Ovary (tissue), 9 donors: ENCODE results near the gene REXO2. TPM values are rescaled to one million over a fixed set of nuclear protein-coding genes. Genes with fewer than 3 reads are reported as not detected.

Experiments used
- DNase-seq, 5 donors: peaks; one replicate each; pipeline ENCODE4 v3.0.0-alpha.2; 2019 to 2020
- H3K27ac ChIP-seq, 2 donors: fragments of 200-600 bp; one replicate each; pipeline versions ENCODE4 v1.5.1 to v1.8.0; 2019 to 2022
- H3K27me3 ChIP-seq: fragments of 200-600 bp; one replicate; pipeline ENCODE4 v1.8.0; 2022
- H3K36me3 ChIP-seq: fragments of 200-600 bp; sonication (generic); one replicate; pipeline ENCODE4 v1.5.1; 2019
- H3K4me1 ChIP-seq: one replicate; pipeline ENCODE4 v1.8.1; 2013; ENCODE audit warnings: mild to moderate bottlenecking, moderate library complexity; ENCODE audit not compliant: insufficient read depth
- H3K4me3 ChIP-seq: fragments of 200-600 bp; sonication (generic); one replicate; pipeline ENCODE4 v1.5.1; 2017
- H3K9me3 ChIP-seq, 2 donors: fragments of 200-600 bp in 1 of 2; sonication (generic) in 1 of 2; one replicate each; pipeline versions ENCODE4 v1.5.1 to v1.8.1; 2013 to 2019; ENCODE audit warnings: mild to moderate bottlenecking in 1 of 2, moderate library complexity in 1 of 2
- CTCF ChIP-seq, 3 donors: fragments of 450-650 bp in 2 of 3; fragments of 200-600 bp in 1 of 3; IDR thresholded peaks; one replicate each; pipeline versions ENCODE4 v1.5.1 to v1.8.0; 2016 to 2022; ENCODE audit warnings: antibody characterized with exemption in 3 of 3, mild to moderate bottlenecking in 1 of 3
- EP300 ChIP-seq: sonication (generic); formaldehyde crosslinking; IDR thresholded peaks from one replicate; pipeline ENCODE4 v1.6.1; 2017; ENCODE audit warnings: antibody characterized with exemption
- POLR2A ChIP-seq: fragments of 450-650 bp; IDR thresholded peaks from one replicate; pipeline ENCODE4 v1.6.1; 2017; ENCODE audit warnings: antibody characterized with exemption, mild to moderate bottlenecking, moderate library complexity
- WGBS, 3 donors: extraction: QIAGEN DNeasy Blood & Tissue Kit in 1 of 3; methylation state at CpG; one replicate each; pipeline versions ENCODE4 v1.1.5 to v1.1.7; 2013 to 2017; 5-methylcytosine and 5-hydroxymethylcytosine counted together
- intact Hi-C, 4 donors: fragments of 100-400 bp; cut with DNase I; formaldehyde crosslinking; loops; one replicate each; pipeline versions ENCODE4 v1.11.0 to v1.15.1; 2022 to 2023
- polyA plus RNA-seq, 2 donors: library from polyadenylated mRNA; stranded (reverse); fragments of 200-250 nt in 1 of 2; fragments of 350-450 nt in 1 of 2; fragmentation: Illumina TruSeq in 1 of 2; extraction: RNeasy Lipid Tissue Mini Kit (QIAGEN cat#74804) in 1 of 2; gene quantifications; one replicate each; pipeline ENCODE4 v1.2.3, GENCODE V29; 2013 to 2014
- total RNA-seq, 7 donors: library from RNA; depleted of rRNA in 2 of 7; stranded (reverse); fragments of >200 nt in 2 of 7; fragmentation: NEBNext Ultra II Directional in 3 of 7; extraction: Animal tissue kit (Norgen Biotek cat#: 25700) in 3 of 7; gene quantifications; one replicate each; pipeline versions ENCODE4 v1.1.0 to v1.2.4, GENCODE V29; 2016 to 2023
- donor health status: DM: no; HTN: no; CAD: no; lungs with moderate emphysema.
- donor health status: DM: no; HTN: no; CAD: no.
- donor health status: Bipolar disorder and iron deficiency.
- donor health status: DM: yes; HTN: yes; CAD: no.
- donor health status: DM: no; HTN: no; CAD: no.
- donor health status: DM: yes; HTN: yes; CAD: no.

REXO2 gene
- total and polyA plus RNA-seq, 9 donors = 74.1 to 148 (median 96.0) TPM

DNA sequence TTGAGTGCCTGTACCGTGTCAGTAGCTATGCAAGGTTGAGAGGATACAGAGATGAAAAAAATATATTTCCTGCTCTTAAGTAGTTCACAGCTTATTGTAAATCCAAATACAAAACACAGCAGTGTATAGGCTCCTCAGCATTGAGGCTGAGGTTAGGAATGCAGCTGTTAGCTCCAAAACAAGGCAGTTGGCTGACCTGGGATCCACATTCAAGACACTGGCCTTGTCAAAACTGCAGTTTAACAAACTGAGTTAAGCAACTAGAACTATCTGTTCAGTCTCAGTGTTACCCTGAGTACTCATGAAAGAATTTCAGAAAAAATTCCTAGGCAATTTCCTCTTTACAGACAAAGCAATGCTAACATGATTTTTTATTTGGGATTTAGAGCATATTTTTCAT lies 42.8 kb downstream of the REXO2 start:
- no peak for TF ChIP-seq EP300
- TF ChIP-seq CTCF (IDR thresholded peaks at IDR 0.05) = no peak
- TF ChIP-seq POLR2A = no peak
- H3K27me3 ChIP-seq = no peaks in the 10 kb centered on the region
- DNase-seq = no peak
- no peaks in the 10 kb centered on the region for H3K4me1 ChIP-seq
- no peaks in the 10 kb centered on the region for H3K36me3 ChIP-seq
- H3K27ac ChIP-seq = no peak overlapping the region
- intact Hi-C loops = no loop called here
- H3K4me3 ChIP-seq = no peak overlapping the region
- 14 to 22% (median 21%) methylated on average over 1 of the region's 1 CpG for WGBS, 3 donors
- H3K9me3 ChIP-seq = no peaks in the 10 kb centered on the region

- Histone ChIP-seq H3K4me1 (no peaks in the 10 kb centered on the region), H3K36me3 (no peaks in the 10 kb centered on the region), H3K9me3 (no peaks in the 10 kb centered on the region), H3K27ac (no peak overlapping the region), H3K27me3 (no peaks in the 10 kb centered on the region), H3K4me3 (no peak overlapping the region)
- DNase-seq = no peak
- TF ChIP-seq EP300 = no peak
- TF ChIP-seq POLR2A = no peak
- TF ChIP-seq CTCF (IDR thresholded peaks at IDR 0.05) = no peak
- intact Hi-C loops = no loop called here
- WGBS, 3 donors = 95 to 98% (median 97%) methylated on average over 2 of the region's 2 CpGs
Measured at GRCh38 chr11:114483929-114484328, 44.7 kb downstream of the REXO2 start.

DNA sequence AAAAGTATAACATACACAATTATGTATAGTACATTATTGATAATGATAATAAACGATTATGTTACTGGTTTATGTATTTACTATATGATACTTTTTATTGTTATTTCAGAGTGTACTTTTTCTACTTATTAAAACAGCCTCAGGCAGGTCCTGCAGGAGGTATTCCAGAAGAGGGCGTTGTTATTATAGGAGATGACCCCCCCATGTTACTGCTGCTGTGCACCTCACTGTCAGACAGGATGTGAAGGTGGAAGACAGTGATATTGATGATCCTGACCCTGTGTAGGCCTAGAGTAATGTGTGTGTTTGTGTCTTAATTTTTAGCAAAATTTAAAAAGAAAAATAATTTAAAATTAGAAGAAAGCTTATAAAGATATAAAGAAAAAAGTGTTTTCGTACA lies 57.6 kb downstream of the REXO2 start:
- intact Hi-C loops = no loop called here
- TF ChIP-seq CTCF (IDR thresholded peaks at IDR 0.05) (no peak), EP300 (no peak), POLR2A (no peak)
- Histone ChIP-seq H3K9me3 (no peaks in the 10 kb centered on the region), H3K27me3 (no peaks in the 10 kb centered on the region), H3K4me1 (no peaks in the 10 kb centered on the region), H3K4me3 (no peak overlapping the region), H3K27ac (no peak overlapping the region), H3K36me3 (no peaks in the 10 kb centered on the region)
- no peak for DNase-seq
- 87 to 90% (median 89%) methylated on average over 3 of the region's 3 CpGs for WGBS, 3 donors

DNA sequence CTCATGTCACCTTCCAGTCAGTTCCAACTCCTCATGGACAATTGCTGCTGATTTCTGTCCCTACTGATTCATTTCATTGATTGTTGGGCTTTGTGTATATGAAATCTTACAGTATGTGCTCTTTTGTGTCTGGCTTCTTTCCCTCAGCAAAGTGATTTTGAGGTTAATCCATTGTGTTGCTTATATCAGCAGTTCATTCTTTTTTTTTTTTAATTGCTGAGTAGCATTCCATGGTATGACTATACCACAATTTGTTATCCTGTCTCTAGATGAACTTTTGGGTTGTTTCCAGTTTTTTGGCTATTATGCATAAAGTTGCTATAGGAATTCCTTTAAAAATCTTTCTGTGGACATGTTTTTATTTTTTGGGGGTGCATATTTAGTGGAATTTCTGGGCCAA lies 60.5 kb downstream of the REXO2 start:
- Histone ChIP-seq H3K4me1 (no peaks in the 10 kb centered on the region), H3K27me3 (no peaks in the 10 kb centered on the region), H3K27ac (no peak overlapping the region), H3K36me3 (no peaks in the 10 kb centered on the region), H3K9me3 (no peaks in the 10 kb centered on the region), H3K4me3 (no peak overlapping the region)
- no peak for TF ChIP-seq POLR2A
- no peak for TF ChIP-seq EP300
- TF ChIP-seq CTCF (IDR thresholded peaks at IDR 0.05) = no peak
- no peak for DNase-seq
- intact Hi-C loops = no loop called here

Other genes starting within 250 kb of the REXO2 start
- 100 to 1,000 TPM in 4 of 7 donors, 10 to 100 TPM in 2, 1 to 10 TPM in 1; 9.5 to 295 (median 129) TPM for gene NNMT, start 143.1 kb upstream of the REXO2 start, total RNA-seq
- gene NNMT, start 143.1 kb upstream of the REXO2 start, polyA plus RNA-seq = 100 to 1,000 TPM in 1 of 2 donors, 10 to 100 TPM in 1; 59.4 to 136 TPM
- gene C11orf71, start 39.0 kb upstream of the REXO2 start, total RNA-seq = 10 to 100 TPM in 2 of 7 donors, 1 to 10 TPM in 5; 6.7 to 15.3 (median 9.5) TPM
- 1 to 10 TPM; 6.5 to 9.8 TPM for gene C11orf71, start 39.0 kb upstream of the REXO2 start, polyA plus RNA-seq
- 10 to 100 TPM; 24.7 to 34.1 (median 28.3) TPM for gene RBM7, start 38.8 kb upstream of the REXO2 start, total RNA-seq
- 10 to 100 TPM; 21.1 to 41.3 TPM for gene RBM7, start 38.8 kb upstream of the REXO2 start, polyA plus RNA-seq
- 1 to 10 TPM in 1 of 7 donors, under 1 TPM in 2, not detected in 4; 0.15 to 1.0 (median 0.24) TPM for gene NXPE1, start 120.4 kb downstream of the REXO2 start, total RNA-seq
- gene NXPE1, start 120.4 kb downstream of the REXO2 start, polyA plus RNA-seq = under 1 TPM in 1 of 2 donors, not detected in 1; 0.07 TPM
- not detected for gene NXPE4, start 156.3 kb downstream of the REXO2 start, total RNA-seq
- under 1 TPM in 1 of 2 donors, not detected in 1; 0.35 TPM for gene NXPE4, start 156.3 kb downstream of the REXO2 start, polyA plus RNA-seq
- 1 to 10 TPM in 1 of 7 donors, under 1 TPM in 6; 0.28 to 1.5 (median 0.55) TPM for gene NXPE2, start 239.1 kb downstream of the REXO2 start, total RNA-seq
- gene NXPE2, start 239.1 kb downstream of the REXO2 start, polyA plus RNA-seq = under 1 TPM; 0.10 to 0.22 TPM